SW480 (cell line): ENCODE data around the gene CPB1.

Experiments
- DNase-seq: peaks from one replicate; pipeline ENCODE4 v3.0.0-alpha.2; 2016; ENCODE audit warnings: low spot score

Gene CPB1

DNA sequence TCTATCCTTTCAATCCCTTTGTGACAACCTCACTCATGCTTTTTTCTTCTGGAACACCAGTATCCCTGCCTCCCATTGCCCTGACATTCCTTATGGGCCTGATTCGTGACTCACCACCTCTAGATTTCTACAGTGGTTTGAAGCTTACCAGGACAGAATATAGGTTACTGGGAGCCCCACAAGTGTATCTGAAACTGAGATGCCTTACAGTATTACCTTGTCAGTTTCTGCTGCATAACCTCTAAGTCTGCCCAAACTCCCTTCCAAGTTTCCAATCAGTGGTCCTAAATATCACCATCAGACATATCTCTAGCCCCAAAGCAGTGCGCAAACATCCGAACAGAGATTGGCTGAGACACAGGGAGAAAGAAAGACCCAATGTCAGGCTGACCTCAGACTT, 5.6 kb downstream of the CPB1 start:
- DNase-seq, result no peak

DNA sequence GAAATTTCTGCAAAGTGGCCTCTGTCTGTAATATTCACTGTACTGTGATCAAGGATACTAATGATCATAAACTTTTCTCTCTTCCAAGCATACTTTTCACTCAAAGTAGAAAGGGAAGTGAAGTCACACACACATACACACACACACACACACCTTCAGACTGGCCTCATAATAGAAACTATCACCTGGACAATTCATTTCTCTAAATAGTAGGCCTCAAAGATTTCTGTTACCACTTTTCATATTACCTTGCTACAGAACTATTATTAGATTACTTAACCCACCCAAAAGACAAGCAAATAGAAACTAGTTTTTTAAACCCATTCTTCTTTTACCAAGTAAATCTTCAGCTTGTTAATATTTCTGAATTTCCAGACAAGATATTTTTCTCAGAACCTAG, 12.2 kb downstream of the CPB1 start:
- no peak for DNase-seq

DNA sequence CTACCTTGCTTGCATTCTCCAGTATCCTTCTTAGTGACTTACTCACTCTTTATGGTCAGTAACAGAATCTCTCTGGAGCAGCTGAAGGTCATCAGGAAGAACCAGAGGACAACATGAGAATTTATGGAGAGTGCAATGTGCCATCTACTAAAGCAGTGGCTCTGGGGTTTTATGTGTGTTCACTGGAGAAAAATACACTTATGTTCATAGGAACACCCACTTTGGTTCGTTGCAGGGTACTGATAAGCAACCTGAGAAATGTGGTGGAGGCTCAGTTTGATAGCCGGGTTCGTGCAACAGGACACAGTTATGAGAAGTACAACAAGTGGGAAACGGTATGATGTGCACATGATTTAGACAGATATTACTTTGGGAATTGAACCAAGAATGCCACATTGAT, 12.8 kb downstream of the CPB1 start:
- DNase-seq, result no peak

DNA sequence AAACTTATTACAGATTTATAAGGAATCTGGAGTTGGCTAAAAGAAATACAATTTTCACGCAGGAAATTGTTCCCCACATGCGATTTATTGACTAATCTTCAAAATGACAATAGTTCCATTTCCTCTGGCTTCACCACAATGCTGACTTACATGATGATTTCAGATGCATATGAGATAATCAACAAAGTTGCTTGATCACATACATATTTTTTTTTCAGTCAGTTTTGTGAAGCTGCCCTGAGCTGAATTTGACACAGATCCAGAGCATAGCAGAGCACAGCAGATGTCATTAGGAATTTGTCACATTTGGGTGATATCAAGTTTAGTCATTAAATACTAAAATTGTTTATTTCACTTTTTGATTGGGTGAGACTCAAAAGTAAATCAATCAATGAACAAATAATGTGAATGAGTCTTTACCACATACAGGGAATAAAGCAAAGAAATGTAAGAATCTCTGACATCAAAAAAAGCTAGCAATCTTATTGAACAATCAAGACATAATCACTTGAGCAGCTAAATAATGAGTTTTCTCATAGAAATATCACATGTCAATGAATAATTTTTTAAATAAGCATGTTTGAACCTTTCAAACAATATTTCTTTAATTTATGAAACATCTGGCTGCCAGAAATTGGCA, 18.3 kb downstream of the CPB1 start:
- no peak for DNase-seq

DNA sequence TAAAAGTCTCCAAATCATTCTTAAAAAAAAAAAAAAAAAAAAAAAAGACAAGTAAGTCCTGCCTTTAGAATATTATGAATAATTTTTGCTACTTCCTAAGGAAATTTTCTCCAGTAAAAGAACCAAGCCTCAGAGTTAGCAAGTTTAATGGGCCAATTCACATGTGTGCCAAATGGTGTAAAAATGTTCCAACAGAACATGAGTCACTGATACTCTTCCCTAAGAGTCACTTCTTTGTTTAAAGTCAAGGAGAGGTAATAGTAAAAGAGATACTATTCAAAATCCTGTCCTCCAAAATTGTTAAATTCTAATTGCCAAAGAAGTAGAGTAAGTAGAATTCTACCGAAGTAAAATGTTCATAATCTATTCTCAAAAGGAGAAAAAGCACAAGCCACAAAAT, 19.7 kb downstream of the CPB1 start:
- DNase-seq, result no peak

DNA sequence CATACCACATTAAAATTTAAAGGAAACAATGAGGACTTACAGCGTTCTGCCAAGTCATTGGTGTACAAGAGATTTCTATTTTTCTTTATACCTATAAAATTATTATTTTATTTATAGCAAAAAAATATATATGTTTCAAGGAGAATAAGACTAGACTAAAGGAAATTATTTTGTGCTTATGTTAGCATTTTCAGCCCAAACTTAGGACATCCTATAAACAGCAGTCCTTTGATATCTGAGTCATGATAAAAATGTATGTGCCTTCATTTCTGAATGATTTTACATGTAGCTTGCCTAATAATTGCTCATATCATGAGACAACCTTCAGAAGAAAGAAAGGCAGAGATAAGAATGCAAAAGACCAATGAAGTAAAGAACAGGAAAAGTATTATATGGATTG, 20.8 kb downstream of the CPB1 start:
- DNase-seq, result no peak

DNA sequence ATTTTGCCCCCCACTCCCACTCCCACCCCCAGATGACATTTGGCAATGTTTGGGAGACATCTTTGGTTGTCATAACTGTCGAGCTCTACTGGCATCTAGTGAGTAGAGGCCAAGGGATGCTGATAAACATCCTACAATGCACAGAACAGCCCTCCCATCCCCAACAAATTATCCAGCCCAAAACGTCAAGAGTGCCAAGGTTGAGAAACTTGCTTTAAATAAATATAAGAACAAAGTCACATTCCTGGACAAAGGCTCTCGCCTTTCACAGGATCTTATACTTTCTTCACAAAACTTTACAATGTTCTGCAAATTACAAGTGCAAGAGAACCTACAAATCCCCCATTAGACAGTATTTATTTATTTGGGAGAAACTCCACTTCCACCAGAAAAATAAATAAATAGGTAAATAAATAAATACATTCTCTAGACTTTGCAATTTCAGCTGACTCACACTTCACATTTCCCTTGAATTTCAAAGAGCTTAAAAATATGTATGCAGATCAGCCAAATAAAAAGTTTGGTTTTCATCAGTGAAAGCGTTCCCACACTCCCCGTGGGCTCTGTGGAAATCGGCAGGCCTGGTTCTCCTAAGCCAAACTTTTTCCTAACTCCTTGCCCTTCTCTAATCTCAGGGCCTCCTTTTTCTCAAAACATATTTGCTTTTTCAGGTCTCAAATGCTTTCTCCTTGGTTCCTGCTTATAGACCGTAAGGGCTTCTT, 24.8 kb downstream of the CPB1 start:
- DNase-seq, result no peak

DNA sequence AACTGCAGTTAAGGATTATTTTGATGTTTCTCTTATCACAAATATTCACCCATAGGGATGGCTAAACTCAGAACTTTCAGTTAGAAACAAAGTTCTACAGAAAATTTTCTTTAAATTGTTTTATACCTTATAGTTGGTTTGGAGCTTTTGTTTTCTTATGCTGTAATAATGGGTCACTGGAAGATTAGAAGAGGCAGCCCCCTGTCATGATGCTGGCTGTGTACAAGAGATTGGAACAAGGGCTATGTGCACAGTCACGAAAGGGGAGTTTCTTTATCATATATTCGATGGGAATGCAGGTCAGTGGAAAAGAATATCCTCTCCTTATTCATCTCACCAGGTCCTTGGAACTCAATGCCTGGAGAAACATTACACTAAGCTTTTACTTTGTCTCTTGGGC, 25.5 kb downstream of the CPB1 start:
- DNase-seq, result no peak

DNA sequence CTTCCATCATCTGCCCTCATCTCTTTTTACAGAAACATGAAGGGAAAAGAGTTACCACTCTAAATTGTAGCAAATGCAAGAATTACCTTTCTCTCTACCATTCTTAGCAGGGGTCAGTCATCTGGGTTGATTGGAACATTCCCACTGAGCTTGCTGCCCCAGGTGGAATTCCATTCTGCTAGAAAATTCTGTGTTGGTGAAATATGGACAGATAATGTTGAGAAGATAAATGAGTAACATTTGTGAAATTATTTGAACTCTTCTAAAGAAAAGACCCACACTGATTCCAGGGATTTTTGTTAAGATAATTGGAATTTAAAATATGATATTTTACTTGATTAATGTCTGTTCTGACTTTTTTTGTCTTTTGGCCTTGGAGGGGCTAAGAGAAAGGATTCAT, 26.4 kb downstream of the CPB1 start:
- no peak for DNase-seq

DNA sequence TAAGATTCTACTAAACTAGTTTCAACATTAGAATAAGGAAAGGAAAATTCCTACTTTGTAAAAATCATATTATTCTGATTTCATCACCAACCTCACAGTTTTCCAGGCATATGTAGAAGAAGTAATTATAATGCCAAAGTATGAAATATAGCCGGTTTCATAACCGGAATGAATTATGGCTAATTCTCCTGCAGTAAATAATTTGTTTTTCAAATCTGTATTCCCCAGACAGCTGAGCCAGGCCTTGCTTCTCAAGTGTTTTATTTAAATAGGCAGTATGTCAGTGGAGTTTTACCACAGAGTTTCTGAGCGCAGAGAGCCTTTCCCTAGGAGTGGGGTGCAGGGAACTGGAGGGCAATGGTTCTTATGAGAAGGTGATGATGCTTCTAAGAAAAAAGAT, 28.8 kb downstream of the CPB1 start:
- no peak for DNase-seq

DNA sequence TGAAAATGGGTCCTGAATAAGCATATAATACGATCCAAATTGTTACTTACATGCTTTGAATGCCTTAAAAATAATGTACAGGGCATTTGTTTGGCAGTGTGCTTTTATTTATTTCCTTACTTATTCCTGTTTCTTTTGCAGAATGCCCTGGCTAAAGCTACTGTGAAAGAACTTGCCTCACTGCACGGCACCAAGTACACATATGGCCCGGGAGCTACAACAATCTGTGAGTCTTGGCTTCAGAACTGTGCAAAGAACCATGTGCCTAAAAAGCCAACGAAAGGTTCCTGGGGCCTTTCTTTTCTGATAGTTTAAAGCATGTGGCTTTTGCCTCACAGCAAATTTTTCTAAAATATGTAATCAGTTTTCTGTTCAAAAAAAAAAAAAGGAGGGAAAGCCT, 29.7 kb downstream of the CPB1 start:
- DNase-seq, result no peak

DNA sequence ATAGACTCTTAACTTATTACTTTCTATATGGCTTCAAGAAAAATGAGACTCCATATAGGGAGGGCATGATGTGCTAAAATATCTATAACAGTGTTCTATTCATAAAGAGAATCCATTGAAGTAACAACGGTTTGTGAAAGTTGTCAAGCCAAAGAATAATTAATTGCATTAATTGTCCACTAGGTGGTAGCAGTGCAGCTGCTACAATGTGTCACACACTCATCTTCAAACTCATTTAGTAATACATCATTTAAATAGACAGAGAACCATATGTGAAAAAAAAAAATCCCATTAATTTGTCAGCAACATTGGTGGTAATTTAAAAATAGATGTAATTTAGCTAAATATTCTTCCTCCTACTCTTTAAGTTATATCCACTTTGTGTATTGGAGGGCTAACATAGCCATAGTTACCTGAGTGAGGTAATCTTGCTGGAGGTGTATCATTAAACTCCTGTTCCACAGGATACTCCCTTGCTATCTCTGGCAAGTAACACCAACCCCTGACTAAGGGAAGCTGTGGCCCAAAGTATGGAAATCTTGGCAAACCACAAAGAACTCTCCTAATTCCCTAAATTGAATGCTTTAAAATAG, 33.8 kb downstream of the CPB1 start:
- peak; percentile 64 for DNase-seq

DNA sequence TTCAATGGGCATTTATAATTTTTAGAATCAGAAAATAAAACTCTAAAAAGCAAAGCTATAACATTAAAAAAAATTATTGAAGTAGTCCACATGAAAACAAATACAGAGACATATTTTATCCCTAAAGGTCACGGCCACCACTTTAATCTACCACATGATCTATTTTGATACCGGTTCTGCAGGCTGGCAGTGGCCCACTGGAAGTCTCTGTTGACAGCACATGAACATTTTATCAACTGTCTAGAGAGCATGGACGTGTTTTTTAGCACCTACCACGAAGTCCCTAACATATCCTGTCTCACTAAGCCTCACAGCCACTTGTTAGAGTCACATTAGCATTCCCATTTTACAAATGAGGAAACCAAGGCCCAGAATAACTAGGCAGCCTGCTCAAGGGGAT, 35.7 kb downstream of the CPB1 start:
- DNase-seq, result no peak

DNA sequence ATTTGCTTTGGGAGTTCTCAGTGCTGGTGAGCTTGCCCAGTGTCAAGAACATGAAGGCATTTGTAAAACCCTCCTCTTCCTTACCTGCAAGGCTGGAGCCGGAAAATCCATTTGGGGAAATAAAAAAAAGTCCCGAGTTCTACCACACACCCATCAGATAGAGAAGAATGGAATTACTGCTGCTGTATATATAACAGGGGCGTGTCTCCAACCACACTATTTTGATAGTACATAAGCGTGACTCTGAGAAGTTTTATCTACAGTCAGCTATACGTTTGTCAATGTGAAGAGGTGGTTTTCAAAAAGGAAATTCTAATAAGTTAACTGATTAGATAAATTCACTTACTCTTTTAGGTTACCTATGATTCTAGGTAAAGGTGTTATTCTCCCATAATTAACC, 36.2 kb downstream of the CPB1 start:
- peak; percentile 22 for DNase-seq

DNA sequence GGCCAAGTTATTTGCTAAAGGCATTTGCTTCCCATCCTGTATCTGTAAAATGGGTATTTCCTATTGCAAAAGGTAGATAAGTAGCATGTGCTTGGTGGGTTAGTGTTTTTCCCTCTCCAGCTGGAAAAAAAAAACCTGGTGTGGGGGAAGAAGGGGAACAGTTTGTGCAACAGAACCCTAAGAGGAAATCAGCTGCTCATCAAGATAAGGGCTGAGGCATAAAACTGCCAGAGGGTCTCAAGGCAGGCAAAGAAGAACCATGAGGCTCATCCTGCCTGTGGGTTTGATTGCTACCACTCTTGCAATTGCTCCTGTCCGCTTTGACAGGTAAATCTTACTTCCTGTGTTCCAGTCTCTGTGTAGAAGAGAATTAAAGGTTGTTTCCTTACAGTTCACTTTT, 37.4 kb downstream of the CPB1 start, which contains the start of gene CPA3:
CPA3 (plus strand) TSS at position 248 of the 400 bp plus-strand sequence; CDS start at position 260, 12 bp downstream.
- no peak for DNase-seq

DNA sequence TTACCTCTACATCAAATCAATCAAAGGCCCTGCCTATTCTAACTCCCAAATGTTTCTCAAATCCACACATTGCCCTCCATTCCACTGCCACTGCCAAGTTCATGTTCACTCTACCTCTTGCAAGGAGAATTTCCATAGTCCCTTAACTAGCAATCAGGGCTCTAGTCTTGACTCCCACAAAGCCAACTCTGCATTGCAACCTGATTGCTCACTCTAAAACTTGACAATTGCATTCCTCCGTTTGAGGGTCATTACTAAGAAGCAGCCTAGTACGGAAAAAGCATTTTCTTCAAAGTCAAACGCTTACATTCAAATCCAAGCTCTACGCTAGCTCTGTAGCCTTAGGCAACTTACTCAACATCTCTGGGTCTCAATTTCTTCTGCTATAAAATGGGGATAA, 38.6 kb downstream of the CPB1 start:
- DNase-seq, result no peak

DNA sequence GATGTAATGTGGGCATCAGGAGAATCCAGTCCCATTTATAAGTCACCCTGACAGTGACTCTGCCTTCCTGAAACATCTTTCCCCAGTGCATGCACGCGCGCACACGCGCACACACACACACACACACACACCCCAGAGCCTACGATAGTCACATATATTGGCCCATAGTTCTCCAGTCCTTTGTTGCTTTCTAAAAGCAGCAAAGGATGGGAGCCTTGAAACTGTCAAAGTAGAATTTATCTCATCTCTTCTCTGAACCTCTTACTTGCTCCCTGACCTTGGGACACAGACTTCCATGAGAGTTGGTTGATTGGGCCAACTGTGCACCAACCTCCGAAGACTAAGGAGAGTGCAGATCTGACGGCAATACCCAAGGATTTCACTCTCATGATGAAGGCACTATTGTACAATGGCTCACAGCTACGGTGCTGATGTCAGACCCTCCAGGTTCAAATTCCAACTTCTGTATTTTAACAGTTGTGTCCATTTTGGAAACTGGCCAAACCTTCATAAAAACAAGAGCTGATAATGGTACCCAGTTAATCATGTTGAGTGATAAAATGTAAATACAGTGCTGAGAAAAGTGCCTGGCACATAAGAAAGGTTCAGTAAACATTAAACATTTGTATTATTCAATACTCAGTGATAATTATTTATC, 45.8 kb downstream of the CPB1 start:
- no peak for DNase-seq

DNA sequence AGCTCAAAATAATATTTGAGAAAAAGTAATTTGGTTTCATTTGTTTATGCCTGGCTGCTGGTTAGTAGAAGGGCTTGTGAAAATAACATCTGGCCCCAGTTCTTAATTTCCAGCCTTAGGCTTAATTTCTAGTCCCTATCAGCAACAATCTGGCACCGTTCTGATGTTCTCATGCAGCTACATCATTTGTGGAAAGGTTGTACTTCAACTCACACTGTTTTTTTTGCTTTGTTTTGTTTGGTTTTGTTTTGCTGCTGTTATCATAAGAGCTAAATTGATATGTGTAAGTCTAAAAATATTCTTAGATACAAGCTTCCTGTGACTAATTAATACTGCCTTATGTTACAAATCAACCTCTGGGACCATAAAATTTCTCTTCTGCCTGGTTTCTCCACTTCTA, 46.4 kb downstream of the CPB1 start:
- no peak for DNase-seq

DNA sequence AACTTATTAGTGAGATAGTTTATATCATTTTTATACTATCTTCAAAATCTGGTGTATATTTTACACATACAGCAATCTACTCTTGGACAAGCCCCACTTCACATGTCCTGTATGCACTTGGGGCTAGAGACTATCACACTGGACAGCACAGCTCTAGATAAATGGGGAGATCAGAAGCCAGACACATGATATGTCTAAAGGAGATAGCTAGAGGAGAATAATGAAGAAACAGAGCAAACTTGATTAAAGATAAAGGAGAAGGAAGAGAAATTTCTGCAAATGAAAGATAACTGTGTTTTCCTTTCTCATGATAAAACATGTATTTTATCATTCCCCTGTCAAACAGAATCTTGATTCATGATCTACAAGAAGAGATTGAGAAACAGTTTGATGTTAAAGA, 50.5 kb downstream of the CPB1 start:
- DNase-seq, result no peak

DNA sequence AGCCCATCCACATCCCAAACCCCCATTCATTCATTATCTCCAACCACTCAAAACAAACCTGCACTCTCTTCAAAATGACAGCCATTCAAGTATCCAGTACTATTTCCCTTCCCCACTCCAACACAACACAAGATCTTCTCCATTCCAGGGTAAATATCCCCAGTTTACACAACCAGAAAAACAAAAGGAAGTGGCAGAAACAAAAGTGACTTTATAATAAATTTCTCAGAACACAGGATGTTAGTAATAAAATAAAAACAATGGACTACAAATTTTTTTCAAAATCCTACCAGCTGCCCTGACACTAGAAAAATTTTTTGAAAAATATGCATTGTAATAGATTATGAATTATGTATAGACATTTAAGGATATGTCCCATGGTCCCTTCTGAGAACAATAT, 51.6 kb downstream of the CPB1 start:
- DNase-seq, result no peak

DNA sequence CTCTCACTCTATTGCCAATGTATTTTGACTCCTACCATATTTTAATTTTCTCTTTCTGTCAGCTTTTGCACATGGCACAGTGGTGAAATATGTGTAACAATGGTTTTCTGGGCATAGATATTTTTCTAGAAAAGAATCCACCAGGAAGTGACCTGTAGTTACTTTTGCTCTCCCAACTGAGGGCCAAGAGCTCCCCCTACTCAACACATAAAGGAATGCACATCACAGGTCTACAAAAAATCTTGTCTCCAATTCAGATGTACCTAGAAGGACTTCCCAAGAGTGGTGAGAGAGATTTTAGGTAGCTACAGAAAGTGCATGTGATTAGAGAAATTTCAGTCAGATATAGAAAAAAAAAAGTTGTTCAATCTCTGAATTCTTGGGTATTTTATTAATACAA, 53.1 kb downstream of the CPB1 start:
- peak; percentile 10 for DNase-seq

DNA sequence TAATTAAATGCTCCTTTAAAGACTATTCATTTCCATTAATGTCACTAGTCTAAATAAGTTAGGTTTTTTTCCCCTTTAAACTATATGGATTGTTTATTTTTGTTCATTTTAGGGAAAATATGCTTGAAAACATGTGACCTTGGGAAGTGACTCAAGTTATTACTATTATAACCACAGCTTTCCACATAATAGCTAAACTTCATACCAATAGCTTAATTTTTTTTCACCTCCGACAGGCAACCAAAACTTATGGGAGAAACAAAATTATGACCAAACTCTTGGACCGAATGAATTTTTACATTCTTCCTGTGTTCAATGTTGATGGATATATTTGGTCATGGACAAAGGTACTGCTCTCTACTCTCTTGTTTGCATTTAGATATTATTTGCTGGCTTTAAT, 53.7 kb downstream of the CPB1 start:
- no peak for DNase-seq

DNA sequence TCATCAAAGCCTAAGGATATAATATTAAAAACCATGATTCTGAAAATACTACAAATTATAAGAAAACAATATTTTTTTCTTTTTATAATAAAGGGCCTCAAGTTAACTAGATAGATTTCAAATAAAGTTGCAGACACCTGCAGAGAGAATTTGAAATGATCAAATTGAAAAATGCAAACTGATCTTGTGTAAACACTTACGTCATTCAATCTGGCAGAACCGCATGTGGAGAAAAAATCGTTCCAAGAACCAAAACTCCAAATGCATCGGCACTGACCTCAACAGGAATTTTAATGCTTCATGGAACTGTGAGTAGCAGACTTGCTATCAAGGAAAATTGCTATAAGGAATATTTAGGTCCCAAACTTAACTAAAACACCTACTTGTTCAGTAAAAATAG, 54.7 kb downstream of the CPB1 start:
- no peak for DNase-seq
